UCSD-AML1 (cell line): ENCODE measurements around the gene SCFD2.
"Not testable (repeated sequence)": the region's sequence is repeated elsewhere in the genome, so short reads cannot be mapped to it uniquely, and the experiment has no call there.

ENCODE experiments used
- DNase-seq: peaks from one replicate; lab custom pipeline; 2025; ENCODE audit not compliant: unreplicated experiment; lab: John Stamatoyannopoulos, UW

SCFD2 gene

DNA sequence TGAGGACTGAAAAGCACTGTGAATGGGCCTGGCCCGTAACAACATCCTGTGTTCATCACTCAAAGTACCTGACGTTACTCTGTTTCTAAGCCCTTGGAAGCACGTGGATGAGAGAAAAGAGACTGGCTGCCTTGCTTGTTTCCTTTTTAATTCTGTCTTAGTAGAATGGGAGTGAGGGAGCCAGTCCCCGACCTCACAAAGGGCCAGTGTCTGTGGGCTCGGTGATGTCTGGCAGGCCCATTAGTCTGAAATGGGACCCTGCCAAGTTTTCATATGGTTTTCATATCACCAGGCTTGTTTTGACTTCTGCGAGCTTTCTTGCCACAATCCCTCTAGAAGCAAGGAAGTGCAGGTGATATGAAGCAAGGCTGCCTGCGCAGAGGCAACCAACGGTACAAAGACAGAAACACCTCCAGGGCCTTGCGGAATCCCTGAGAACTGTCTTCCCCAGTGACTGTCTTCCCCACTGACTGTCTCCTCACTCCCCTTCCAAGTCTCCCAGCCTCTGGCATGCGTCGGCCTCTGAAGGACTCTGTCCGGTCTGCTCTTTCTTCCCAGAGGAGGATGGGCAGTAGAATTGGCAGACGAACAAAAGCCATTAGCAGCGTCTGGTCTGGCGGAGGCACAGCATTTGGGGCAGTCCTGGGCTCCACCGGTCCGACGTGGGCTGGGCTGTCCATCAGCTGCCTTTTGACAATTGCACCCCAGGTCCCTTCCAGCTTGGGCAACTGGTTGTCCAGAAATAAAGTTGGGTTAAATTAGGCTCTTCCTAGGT is 524.0 kb downstream of the SCFD2 start:
- DNase-seq: no peak

DNA sequence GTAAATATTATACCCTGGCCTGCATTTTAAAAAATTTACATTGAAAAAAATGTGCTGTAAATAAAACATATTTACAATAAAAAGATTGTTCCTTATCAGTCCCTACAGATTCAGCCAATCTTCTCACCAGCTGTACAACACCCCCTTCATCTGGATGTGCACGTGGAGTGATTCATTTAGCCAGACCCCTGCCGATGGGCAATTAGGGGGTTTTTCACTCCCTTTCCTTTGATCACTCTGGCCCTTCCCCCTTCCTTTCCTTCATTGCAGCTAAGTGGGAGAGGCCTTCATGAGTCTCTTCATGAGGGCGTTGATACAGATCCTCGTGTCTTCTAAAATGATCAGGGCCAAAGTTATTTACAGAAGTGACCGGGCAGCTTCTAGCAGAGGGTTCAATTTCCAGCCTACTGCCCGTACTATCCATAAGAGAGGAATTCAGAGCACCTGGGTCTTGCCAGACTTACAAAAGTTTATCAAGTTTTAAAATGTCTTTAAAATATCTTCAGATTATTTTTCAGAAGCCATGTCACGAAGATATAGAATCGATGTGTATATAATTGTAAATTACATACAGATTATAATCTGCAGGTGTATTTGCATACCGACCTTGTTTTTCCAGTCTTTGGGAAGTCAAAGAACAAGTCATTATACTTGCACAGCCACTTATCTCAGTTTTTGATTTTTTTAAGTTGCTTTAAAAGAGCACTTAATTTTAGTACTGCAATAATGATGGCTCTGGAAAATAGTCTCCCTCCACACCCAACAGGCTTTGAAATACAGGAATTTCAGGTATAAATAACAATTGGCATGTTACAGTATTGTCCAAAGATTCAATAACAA is 525.1 kb downstream of the SCFD2 start:
- DNase-seq: no peak

DNA sequence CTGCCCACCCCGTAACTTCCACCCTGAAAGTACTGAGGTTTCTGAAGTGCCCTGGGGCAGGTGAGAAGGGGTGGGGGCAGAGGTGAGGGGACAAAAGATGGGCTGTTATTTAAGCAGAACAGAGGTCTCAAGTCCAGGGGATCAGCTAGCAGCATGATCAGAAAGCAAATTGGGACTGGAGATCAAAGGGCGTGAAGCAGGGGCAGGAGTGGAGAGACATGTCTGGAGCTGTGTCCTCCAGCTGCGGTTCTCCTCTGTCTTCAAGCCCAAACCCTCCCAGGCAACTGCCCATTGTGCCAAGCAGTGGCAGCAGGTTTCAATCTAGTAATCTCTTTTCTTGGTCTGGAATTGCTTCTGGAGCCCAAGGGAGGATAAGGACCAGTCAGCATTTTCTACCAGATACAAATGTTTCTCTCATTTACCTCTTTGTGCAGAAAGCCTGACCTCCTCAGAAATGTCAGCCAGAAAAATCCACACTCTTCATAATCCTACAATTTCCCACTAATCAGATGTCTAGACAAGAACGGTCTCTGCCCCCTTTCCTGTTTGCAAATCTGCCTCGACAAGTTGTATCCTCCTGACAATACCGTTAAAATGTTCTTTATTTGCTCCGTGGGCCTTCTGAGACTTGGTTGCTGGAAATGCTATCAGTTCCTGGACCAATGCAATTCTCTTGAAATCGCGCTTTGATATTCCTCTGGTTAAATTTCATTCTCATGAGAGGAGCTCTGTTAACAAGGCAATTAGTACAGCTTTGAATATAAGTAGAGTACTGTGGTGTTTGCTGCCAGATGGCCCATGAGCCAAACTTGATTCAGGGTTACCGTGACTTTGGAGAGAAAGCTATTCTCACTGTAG is 526.9 kb downstream of the SCFD2 start:
- DNase-seq: no peak

DNA sequence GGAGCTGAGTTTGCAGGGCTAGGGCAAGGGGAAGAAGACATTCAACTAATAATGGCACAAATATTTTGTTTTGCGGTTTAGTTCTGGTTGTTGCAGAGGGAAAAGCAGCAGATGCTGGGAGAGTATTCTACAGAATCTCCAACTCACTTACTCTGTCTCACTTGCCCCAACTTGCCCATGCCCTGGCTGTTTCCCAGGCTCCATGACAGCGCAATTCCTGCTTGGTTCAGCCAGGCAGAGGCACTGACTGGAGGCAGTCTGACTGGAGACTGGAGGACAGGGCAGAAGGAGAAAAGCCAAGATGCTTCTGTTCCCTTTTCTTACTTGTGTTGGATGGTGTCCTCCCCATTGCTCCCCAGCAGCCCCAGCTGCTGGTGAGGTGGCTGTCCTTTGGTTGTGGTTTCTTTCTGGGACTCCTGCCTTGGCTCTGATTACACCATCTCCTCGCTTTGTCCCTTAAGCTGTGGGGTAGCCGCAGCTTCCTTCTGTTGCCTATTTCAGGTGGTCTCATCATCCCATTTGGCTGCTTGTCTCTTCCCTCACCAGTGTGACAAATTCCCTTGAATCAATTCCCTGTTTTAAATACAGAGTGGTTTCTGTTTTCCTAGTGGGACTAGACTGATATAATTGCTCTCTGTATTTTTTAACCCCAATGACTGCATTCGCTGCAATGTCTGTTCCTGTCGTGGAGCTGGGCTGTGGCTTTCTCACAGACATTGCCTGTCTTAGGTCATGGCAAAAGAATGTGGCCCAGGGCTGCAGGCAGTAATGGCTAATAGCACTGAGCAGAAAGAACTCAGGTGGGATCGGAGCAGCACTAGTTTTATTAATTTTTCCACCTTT is 527.9 kb downstream of the SCFD2 start:
- DNase-seq: no peak

DNA sequence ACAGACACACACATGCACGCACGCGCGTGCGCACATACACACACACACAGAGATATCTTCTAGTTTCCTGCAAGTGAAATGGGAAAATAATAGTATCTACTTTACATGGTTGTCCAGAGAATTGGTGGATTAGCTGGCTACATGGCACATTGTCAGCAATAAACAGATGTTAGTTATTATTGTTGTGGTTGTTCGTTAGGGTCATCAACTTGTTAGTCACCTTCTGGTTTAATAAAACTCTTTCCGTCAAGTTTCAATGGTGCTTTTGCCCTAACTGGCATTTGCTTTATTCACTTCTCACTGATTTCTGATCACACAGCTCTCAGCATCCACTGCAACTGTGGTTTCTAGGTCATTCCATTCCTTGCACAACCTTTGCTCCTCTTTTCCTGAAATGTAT is 529.2 kb downstream of the SCFD2 start:
- no peak for DNase-seq

DNA sequence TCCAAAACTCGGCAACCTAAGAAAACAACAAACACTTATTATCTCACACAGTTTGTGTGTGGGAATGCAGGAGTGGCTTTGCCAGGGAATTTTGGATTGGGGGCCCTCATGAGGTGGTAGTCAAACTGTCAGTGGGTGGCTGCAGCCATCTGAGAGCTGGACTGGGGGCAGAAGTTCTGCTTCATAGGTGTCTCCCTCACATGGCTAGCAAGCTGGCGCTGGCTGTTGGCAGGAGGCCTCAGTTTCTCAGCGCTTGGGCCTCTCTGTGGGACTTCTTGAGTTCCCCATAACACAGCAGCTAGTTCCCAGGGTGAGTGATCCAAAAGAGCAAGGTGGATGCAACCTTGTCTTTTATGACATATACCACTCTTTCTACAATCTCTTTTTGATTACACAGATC is 529.7 kb downstream of the SCFD2 start:
- DNase-seq: no peak

DNA sequence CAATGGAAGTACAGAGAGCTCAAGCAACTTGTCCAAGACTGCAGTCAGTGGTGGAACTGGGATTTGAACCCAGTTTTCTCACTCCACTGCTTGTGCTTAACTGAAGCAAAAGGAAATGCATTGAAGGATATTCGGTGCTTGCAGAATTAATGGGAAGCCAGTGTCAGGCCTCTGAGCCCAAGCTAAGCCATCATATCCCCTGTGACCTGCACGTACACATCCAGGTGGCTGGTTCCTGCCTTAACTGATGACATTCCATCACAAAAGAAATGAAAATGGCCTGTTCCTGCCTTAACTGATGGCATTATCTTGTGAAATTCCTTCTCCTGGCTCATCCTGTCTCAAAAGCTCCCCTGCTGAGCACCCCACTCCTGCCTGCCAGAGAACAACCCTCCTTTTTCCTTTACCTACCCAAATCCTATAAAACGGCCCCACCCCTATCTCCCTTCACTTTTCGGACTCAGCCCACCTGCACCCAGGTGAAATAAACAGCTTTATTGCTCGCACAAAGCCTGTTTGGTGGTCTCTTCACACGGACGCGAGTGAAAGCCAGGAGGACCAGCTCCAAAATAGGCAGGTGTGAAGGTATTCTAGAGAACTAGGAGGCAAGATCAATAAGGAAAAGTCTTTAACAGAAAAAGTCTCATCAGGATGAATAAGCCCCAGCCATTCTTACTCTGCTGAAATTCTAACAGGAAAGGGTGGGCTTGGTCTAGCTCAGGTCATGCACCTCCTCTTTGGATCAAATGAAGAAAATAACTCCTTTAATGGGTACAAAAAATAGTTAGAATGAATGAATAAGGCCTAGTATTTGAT is 531.0 kb downstream of the SCFD2 start:
- DNase-seq: not testable (repeated sequence)

DNA sequence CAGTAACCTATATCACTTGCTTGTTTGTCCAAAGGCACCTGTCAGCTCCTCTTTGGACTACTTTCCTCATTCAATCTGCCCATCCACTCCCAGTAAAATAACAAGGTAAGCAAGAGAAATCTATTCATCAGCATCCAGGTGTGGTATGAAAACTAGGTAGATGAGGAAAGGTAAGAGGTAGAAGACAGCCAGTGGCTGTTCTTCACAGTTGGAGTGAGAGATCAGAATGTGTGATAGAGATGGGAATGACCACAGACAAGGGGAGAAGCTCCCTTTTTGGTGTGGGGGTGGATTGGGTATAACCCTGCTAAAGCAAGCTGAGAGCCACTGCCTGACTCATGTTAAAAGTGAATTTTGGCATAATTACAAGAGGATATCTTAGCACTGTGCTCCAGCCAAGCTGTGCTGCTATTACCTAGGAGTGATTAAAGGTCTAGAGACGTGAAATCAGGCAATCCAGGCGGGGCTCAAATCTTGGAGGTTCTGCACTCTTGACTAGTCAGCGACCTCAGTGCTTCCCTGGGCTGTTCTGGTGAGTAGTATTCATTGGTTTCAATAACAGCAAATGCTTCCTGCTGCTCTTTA is 531.8 kb downstream of the SCFD2 start:
- no peak for DNase-seq

DNA sequence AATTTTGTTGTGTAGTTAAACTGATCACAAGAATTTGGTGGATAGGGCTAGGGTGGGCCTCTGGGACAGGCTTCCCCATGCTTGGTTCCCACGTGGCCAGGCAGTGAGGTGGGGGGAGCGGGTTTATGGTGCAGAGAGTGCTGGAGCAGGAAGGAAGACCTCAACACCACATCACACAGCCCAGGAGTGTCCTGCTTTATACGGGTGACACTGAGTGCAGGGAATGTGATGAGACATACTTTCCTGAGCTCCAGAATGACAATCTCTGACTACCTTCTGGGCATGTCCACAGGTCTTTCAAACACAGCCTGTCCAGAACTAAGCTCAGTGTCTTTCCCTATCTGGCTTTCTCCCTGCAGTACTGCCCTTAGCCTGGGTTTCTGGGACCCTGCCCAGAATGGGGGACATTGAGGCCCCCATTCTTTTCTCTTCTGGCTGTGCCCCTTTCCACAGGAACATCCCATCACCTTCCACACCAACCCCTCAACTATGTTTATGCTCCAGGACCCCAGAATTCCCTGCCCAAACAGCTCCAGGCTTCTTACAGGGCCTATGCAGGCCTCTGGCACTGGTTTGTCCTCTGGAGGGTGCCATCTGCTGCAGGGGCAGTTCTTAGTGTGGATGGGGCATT is 540.3 kb downstream of the SCFD2 start:
- DNase-seq: no peak

DNA sequence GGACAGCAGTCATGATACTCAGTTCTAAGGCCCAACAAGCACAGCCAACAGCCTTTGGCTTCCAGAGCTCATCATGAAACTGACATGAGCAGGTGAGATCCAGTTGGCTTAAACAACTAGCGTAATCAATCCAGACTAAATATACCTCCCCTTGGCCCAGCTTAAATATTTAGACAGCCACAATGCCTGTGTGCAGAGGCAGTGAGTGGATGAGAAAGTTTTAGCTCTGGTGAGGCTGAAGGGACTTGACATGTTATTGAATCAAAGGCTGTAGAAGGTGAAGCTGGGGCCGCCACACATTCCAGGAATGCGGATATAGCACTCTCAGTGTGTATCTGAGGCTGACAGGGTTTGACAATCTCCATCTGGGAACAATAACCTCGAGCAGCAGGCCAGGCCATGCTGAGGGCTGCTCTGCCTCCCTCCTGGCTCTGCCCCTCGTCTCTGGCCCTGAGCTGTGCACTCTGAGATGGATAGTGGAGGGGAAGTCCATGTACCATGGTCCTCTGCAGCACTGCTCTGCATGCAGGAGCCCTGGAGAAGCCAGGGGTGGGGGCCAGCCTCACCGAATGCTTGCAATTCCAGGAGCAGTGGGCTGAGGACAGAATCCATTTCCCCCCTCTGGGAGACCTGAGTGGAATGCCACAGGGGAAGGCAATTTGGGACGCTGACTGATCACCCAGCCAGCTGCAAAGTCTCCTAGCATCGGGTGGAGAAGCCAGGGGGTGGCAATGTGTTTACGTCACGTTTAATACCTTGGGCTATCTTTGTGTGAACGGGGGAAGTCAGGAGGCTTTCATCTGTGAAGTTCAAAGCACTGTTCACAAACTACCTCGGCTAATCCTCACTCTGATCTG is 541.0 kb downstream of the SCFD2 start:
- no peak for DNase-seq

DNA sequence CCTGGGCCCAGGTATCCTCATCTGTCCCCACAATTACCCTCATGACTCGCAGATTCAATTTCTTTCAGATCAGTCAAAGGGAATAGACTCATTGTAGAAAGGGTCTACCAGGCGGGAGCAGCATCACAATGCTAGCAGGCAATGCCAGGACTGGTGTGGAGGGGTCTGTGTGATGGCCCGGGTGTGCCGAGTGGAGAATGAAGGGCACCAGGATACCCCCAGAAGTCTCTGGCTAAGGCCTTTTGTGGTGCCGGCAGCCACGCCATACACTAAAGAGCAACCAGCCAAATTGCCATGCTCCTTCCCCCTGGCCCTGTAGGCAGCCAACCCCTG is 541.6 kb downstream of the SCFD2 start:
- no peak for DNase-seq

DNA sequence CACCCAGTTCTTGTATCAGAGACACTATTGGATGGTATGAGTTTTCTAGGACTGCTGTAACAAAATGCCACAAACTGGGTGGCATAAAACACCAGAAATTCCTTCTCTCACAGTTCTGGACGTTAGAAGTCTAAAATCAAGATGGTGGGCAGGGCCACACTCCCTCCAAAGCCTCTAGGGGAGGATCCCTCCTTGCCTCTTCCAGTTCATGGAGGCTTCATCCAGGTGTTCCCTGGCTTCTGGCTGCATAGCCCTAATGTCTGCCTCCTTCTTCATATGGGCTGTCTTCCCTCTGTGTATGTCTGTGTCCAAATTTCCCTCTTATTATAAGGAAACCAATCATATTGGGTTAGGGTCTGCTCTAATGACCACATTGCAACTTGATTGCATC is 542.2 kb downstream of the SCFD2 start:
- no peak for DNase-seq
